ENCODE measurements around the gene RNF138.
"Not testable (repeated sequence)": the region's sequence is repeated elsewhere in the genome, so short reads cannot be mapped to it uniquely, and the experiment has no call there.

Gene RNF138

GRCh38 chr18:32160547-32160946 lies 68.9 kb downstream of the RNF138 start:
- no peak for DNase-seq (ENCODE audit: low read depth)
- no peak overlapping the region for H3K4me3 ChIP-seq (ENCODE audit: low read depth, low read length)
- in situ Hi-C loops (cut with HindIII; ENCODE audit: low sequenced_read_pairs): no loop called here
- no peak for TF ChIP-seq CTCF (IDR thresholded peaks at IDR 0.05; ENCODE audit: low read depth, low read length, missing control alignments)

GRCh38 chr18:32167980-32168730 lies 76.5 kb downstream of the RNF138 start:
- H3K4me3 ChIP-seq (ENCODE audit: low read depth, low read length): no peak overlapping the region
- in situ Hi-C loops (cut with HindIII; ENCODE audit: low sequenced_read_pairs): no loop called here
- no peak for DNase-seq (ENCODE audit: low read depth)
- TF ChIP-seq CTCF (IDR thresholded peaks at IDR 0.05; ENCODE audit: low read depth, low read length, missing control alignments): no peak

- DNase-seq (ENCODE audit: low read depth): no peak
- TF ChIP-seq CTCF (IDR thresholded peaks at IDR 0.05; ENCODE audit: low read depth, low read length, missing control alignments): no peak
- no peak overlapping the region for H3K4me3 ChIP-seq (ENCODE audit: low read depth, low read length)
- in situ Hi-C loops (cut with HindIII; ENCODE audit: low sequenced_read_pairs): no loop called here
Measured at GRCh38 chr18:32173654-32174053, 82.0 kb downstream of the RNF138 start.

GRCh38 chr18:32174719-32175118 lies 83.0 kb downstream of the RNF138 start:
- no peak for DNase-seq (ENCODE audit: low read depth)
- in situ Hi-C loops (cut with HindIII; ENCODE audit: low sequenced_read_pairs): loop anchor here (5.0 kb wide), 1 partner anchor 63 kb away; no protein-coding TSS in a partner anchor
- no peak for TF ChIP-seq CTCF (IDR thresholded peaks at IDR 0.05; ENCODE audit: low read depth, low read length, missing control alignments)
- no peak overlapping the region for H3K4me3 ChIP-seq (ENCODE audit: low read depth, low read length)

GRCh38 chr18:32175265-32175664 lies 83.6 kb downstream of the RNF138 start:
- TF ChIP-seq CTCF (IDR thresholded peaks at IDR 0.05; ENCODE audit: low read depth, low read length, missing control alignments): no peak
- in situ Hi-C loops (cut with HindIII; ENCODE audit: low sequenced_read_pairs): loop anchor here (5.0 kb wide), 1 partner anchor 62 kb away; no protein-coding TSS in a partner anchor
- H3K4me3 ChIP-seq (ENCODE audit: low read depth, low read length): no peak overlapping the region
- DNase-seq (ENCODE audit: low read depth): no peak

GRCh38 chr18:32176745-32177144 lies 85.1 kb downstream of the RNF138 start:
- H3K4me3 ChIP-seq (ENCODE audit: low read depth, low read length); DNase-seq (ENCODE audit: low read depth): not testable (repeated sequence)
- in situ Hi-C loops (cut with HindIII; ENCODE audit: low sequenced_read_pairs): loop anchor here (5.0 kb wide), 1 partner anchor 61 kb away; no protein-coding TSS in a partner anchor

GRCh38 chr18:32177530-32177929 lies 85.9 kb downstream of the RNF138 start:
- no peak for TF ChIP-seq CTCF (IDR thresholded peaks at IDR 0.05; ENCODE audit: low read depth, low read length, missing control alignments)
- in situ Hi-C loops (cut with HindIII; ENCODE audit: low sequenced_read_pairs): loop anchor here (5.0 kb wide), 1 partner anchor 60 kb away; no protein-coding TSS in a partner anchor
- no peak overlapping the region for H3K4me3 ChIP-seq (ENCODE audit: low read depth, low read length)
- DNase-seq (ENCODE audit: low read depth): no peak
